ENCODE measurements around the gene GPT2.

Gene GPT2

GRCh38 chr16:46972429-46973206 lies 88.5 kb downstream of the GPT2 start:
- DNase-seq (ENCODE audit: low spot score) = peak; percentile 70

- DNase-seq (ENCODE audit: low spot score) = peak; percentile 94
Observed at GRCh38 chr16:46973207-46973995, 89.2 kb downstream of the GPT2 start, which contains the start of gene DNAJA2. TSS of gene DNAJA2 (minus strand) at chr16:46973674. CDS start at chr16:46973572, 102 bp downstream.

DNA sequence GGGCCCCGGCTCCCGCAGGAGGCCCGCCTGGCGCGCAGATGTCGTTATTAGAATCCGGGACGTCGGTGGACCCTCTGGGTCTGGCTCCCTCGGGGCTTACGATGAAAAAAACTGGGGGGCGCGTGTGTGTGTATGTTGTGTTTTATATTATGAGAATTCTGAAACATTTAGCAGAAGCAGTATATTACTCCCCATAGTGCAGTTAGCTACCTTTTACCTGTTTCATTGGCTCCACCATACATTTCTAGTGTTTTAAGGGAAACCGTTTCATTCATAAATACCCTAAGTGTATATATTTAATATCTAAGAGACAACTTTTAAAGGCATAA lies 89.8 kb downstream of the GPT2 start:
- DNase-seq (ENCODE audit: low spot score) = no peak

DNA sequence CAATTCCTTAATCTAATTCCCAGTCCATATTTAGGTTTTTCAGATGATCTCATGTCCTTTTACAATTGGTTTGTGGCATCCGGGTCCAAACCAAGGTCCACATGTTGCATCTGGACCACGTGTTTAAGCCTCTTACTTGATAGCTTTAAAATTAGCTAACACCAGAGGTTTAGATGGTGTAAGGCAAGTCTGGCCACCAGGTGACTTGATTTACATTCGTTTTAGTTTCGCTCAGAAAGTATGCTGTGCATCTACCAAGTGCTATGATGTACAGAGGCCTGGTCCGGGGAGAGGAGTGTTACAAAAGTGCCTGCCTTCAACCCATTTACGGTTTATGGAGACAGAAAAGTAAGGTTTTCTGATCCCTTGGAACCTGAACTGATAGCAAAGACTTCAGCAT lies 90.2 kb downstream of the GPT2 start:
- DNase-seq (ENCODE audit: low spot score) = peak; percentile 45

- DNase-seq (ENCODE audit: low spot score) = no peak
Observed at GRCh38 chr16:46975165-46975564, 91.0 kb downstream of the GPT2 start.

DNA sequence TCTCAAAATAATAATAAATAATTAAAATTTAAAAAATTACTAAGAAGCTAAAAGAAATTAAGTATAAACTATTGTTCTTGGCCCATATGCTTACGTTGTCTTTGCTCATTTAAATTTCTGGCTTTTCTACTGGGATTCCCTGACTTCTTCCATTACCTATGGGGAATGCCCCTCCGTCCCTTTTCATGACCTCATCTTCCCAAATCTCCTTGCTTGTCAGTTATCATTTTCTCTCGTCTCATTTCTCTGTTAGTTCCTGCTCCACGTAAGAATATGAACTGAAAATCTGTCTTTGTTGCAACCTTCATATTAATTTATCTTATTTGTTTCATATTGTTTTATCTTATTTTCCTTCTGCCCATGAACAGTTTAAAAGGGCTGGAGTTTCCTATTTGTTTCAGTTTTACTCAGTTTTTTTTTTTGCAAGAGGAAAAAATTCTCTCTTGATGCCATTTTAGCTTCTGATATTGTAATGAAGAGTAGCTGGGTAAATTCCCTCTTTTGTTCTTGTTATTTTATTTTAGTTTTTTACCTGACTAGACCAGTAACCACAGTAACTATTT lies 91.8 kb downstream of the GPT2 start:
- DNase-seq (ENCODE audit: low spot score) = no peak

GRCh38 chr16:46976550-46976949 lies 92.4 kb downstream of the GPT2 start:
- no peak for DNase-seq (ENCODE audit: low spot score)
